Mesenchymal stem cell (in vitro differentiated cells and primary cell): ENCODE results near the gene MANEAL.

Experiments
- DNase-seq: peaks from one replicate; pipeline ENCODE4 v3.0.0-alpha.2; 2013
- H2AFZ ChIP-seq: one replicate; pipeline ENCODE4 v1.6.1; 2013; ENCODE audit warnings: low read depth, mild to moderate bottlenecking, control low read depth, inconsistent platforms, low read length, moderate library complexity
- H2AK5ac ChIP-seq: 2 replicates; pipeline ENCODE4 v1.6.1; 2013; ENCODE audit warnings: low read length, moderate library complexity, mild to moderate bottlenecking, inconsistent platforms; ENCODE audit not compliant: severe bottlenecking
- H2BK120ac ChIP-seq: one replicate; pipeline ENCODE4 v1.6.1; 2013; ENCODE audit warnings: low read depth, mild to moderate bottlenecking, inconsistent platforms, low read length, moderate library complexity
- H2BK12ac ChIP-seq, 2 experiments: one replicate each; pipeline ENCODE4 v1.6.1; 2013; ENCODE audit warnings: inconsistent platforms in 2 of 2, low read length in 2 of 2, mild to moderate bottlenecking in 2 of 2, moderate library complexity in 2 of 2, control low read depth in 1 of 2
- H2BK15ac ChIP-seq: one replicate; pipeline ENCODE4 v1.6.1; 2013; ENCODE audit warnings: mild to moderate bottlenecking, low read depth, inconsistent platforms; ENCODE audit not compliant: poor library complexity, severe bottlenecking
- H2BK5ac ChIP-seq: 2 replicates; pipeline ENCODE4 v1.6.1; 2013; ENCODE audit warnings: low read depth, mild to moderate bottlenecking, low read length, control low read depth, inconsistent platforms; ENCODE audit not compliant: poor library complexity, severe bottlenecking
- H3K14ac ChIP-seq, 2 experiments: one replicate each; pipeline ENCODE4 v1.6.1; 2013; ENCODE audit warnings: inconsistent platforms in 2 of 2, low read length in 2 of 2, control low read depth in 1 of 2, mild to moderate bottlenecking in 1 of 2, moderate library complexity in 1 of 2
- H3K18ac ChIP-seq, 2 experiments: one replicate each; pipeline ENCODE4 v1.6.1; 2013; ENCODE audit warnings: inconsistent platforms in 2 of 2, low read length in 2 of 2, control low read depth in 1 of 2, low read depth in 1 of 2, mild to moderate bottlenecking in 1 of 2
- H3K23ac ChIP-seq, 2 experiments: one replicate each; pipeline ENCODE4 v1.6.1; 2013; ENCODE audit warnings: inconsistent platforms in 2 of 2, low read length in 2 of 2, mild to moderate bottlenecking in 2 of 2, moderate library complexity in 2 of 2, control low read depth in 1 of 2
- H3K27ac ChIP-seq: 2 replicates; pipeline ENCODE4 v1.5.1; 2013; ENCODE audit warnings: mild to moderate bottlenecking, moderate library complexity, low read length, control low read depth, inconsistent platforms; ENCODE audit not compliant: poor library complexity, severe bottlenecking
- H3K27me3 ChIP-seq, 2 experiments: 2 replicates each; pipeline versions ENCODE4 v1.6.1 to v1.7.0; 2013; ENCODE audit warnings: low read length in 2 of 2, mild to moderate bottlenecking in 2 of 2, moderate library complexity in 2 of 2, control low read depth in 1 of 2, inconsistent platforms in 1 of 2; ENCODE audit not compliant: control insufficient read depth in 1 of 2, insufficient read depth in 1 of 2
- H3K36me3 ChIP-seq, 2 experiments: 2 replicates each; pipeline versions ENCODE4 v1.6.1 to v1.7.0; 2013; ENCODE audit warnings: low read length in 2 of 2, control low read depth in 1 of 2, inconsistent platforms in 1 of 2, low read depth in 1 of 2, mild to moderate bottlenecking in 1 of 2; ENCODE audit not compliant: insufficient read depth in 2 of 2, control insufficient read depth in 1 of 2
- H3K4ac ChIP-seq, 2 experiments: one replicate each; pipeline ENCODE4 v1.6.1; 2013; ENCODE audit warnings: inconsistent platforms in 2 of 2, low read length in 2 of 2, mild to moderate bottlenecking in 2 of 2, moderate library complexity in 2 of 2, control low read depth in 1 of 2, low read depth in 1 of 2
- H3K4me1 ChIP-seq: 2 replicates; pipeline ENCODE4 v1.6.1; 2013; ENCODE audit warnings: low read depth, low read length, control low read depth; ENCODE audit not compliant: control insufficient read depth, insufficient read depth
- H3K4me2 ChIP-seq: 2 replicates; pipeline ENCODE4 v1.6.1; 2013; ENCODE audit warnings: low read length, mild to moderate bottlenecking, inconsistent platforms; ENCODE audit not compliant: poor library complexity, severe bottlenecking
- H3K4me3 ChIP-seq, 2 experiments: 2 replicates each; pipeline versions ENCODE4 v1.5.1 to v1.7.0; 2013; ENCODE audit warnings: low read length in 2 of 2, mild to moderate bottlenecking in 2 of 2, control low read depth in 1 of 2, low read depth in 1 of 2; ENCODE audit not compliant: insufficient read depth in 1 of 2
- H3K79me1 ChIP-seq: replicated peaks from 2 replicates; pipeline ENCODE4 v1.6.1; 2013; ENCODE audit warnings: mild to moderate bottlenecking, control low read depth, low read length, inconsistent platforms; ENCODE audit not compliant: poor library complexity, severe bottlenecking
- H3K9ac ChIP-seq: 2 replicates; pipeline ENCODE4 v1.7.0; 2013; ENCODE audit warnings: mild to moderate bottlenecking, low read length, moderate library complexity
- H3K9me3 ChIP-seq: 2 replicates; pipeline ENCODE4 v1.7.0; 2013; ENCODE audit warnings: mild to moderate bottlenecking, low read length; ENCODE audit not compliant: control insufficient read depth
- H4K8ac ChIP-seq: one replicate; pipeline ENCODE4 v1.6.1; 2013; ENCODE audit warnings: inconsistent platforms, mild to moderate bottlenecking, low read length, moderate library complexity
- H4K91ac ChIP-seq: one replicate; pipeline ENCODE4 v1.6.1; 2013; ENCODE audit warnings: mild to moderate bottlenecking, low read length, inconsistent platforms
- WGBS: methylation state at CpG from one replicate; pipeline ENCODE4 v1.1.7; 2013; ENCODE audit warnings: mixed read lengths; 5-methylcytosine and 5-hydroxymethylcytosine counted together

Gene MANEAL

DNA sequence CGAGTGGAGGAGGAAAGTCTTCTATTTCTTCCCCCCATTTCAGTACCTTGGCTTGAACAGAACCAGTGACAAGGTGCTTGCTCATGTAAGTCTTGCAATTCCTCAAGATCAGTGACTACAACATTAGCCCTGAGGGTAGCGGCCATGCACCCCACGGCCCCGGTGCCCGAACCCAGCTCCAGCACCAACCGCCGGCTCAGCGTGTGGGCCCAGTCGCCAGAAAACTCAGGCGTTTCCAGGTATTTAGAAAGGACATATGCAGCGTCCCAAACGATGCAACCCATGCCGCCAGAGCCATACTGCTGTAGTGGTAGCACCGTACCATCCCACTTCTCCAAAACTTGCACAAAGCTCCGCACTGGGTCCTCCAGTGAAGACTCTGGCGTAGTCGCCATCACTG is 11.2 kb upstream of the MANEAL start:
- H3K4ac ChIP-seq, result no peak overlapping the region
- H3K36me3 ChIP-seq, result no peaks in the 10 kb centered on the region
- H3K14ac ChIP-seq, result no peak overlapping the region
- no peak overlapping the region for H2AK5ac ChIP-seq
- H3K4me1 ChIP-seq, result no peaks in the 10 kb centered on the region
- no peak overlapping the region for H4K91ac ChIP-seq
- H3K9ac ChIP-seq, result no peak overlapping the region
- no peak overlapping the region for H4K8ac ChIP-seq
- 77% methylated on average over 14 of the region's 17 CpGs for WGBS
- no peak overlapping the region for H2BK12ac ChIP-seq
- H3K9me3 ChIP-seq, result no peaks in the 10 kb centered on the region
- no peak overlapping the region for H3K18ac ChIP-seq
- H2BK120ac ChIP-seq, result no peak overlapping the region
- no peaks in the 10 kb centered on the region for H3K79me1 ChIP-seq
- peaks cover 11 to 32% of the 10 kb centered on the region in 2 experiments for H3K27me3 ChIP-seq
- no peak overlapping the region for H3K4me3 ChIP-seq
- H3K27ac ChIP-seq, result no peak overlapping the region
- H2BK5ac ChIP-seq, result no peak overlapping the region
- H3K4me2 ChIP-seq, result no peak overlapping the region
- H3K23ac ChIP-seq, result no peak overlapping the region
- no peak for DNase-seq
- H2BK15ac ChIP-seq, result no peak overlapping the region
- no peak overlapping the region for H2AFZ ChIP-seq

DNA sequence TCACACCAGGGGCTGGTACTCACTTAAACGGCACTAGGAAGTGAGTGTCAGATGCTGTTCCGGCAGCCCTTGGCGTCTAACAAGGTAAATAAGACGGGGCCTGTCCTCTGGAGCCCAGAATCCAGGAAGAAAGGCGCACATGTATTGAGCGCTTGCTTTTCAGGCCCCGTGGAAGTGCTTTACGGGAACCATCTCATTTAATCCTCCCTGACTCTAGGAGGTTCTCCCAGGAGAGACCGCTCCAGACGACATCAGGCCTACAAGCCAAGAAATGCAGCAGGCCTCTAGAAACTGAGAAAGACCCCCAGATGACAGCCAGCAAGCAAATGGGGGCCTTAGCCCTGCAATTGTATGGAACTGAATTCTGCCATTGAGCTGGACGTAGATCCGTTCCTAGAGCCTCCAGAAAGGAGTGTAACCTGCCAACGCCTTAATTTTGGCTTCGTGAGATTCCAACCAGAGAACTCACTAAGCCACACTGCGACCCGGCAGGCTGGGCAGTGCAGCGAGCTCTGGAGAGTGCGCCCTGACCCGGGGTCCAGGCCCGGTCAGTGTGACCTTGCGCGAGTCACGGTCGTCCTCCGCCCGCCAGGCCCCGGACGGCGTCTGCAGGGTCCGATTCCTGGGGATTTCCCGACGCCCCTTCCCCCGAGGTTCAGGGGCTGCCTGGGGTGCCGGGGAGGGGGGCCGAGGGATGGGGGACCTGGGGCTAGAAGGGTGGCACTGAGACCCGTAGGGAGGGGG is 532 bp upstream of the MANEAL start:
- WGBS, result 39% methylated on average over 33 of the region's 36 CpGs
- Histone ChIP-seq H2BK12ac (no peak overlapping the region), H2BK5ac (no peak overlapping the region), H3K4me1 (peaks cover 22% of the 10 kb centered on the region), H3K23ac (no peak overlapping the region), H3K36me3 (no peaks in the 10 kb centered on the region), H3K27me3 (peaks cover 55 to 59% of the 10 kb centered on the region in 2 experiments), H3K18ac (no peak overlapping the region), H4K91ac (no peak overlapping the region), H3K9ac (no peak overlapping the region), H4K8ac (no peak overlapping the region), H3K27ac (no peak overlapping the region), H2AK5ac (no peak overlapping the region), H3K4me3 (no peak overlapping the region), H2BK15ac (no peak overlapping the region), H3K79me1 (no peaks in the 10 kb centered on the region), H2BK120ac (no peak overlapping the region), H3K9me3 (no peaks in the 10 kb centered on the region), H2AFZ (no peak overlapping the region), H3K4me2 (no peak overlapping the region), H3K14ac (no peak overlapping the region), H3K4ac (no peak overlapping the region)
- DNase-seq, result no peak

GRCh38 chr1:37794372-37795339 is 1.0 kb downstream of the MANEAL start:
- peak overlapping the region; percentile 41 for H3K4me2 ChIP-seq
- H2BK5ac ChIP-seq, result no peak overlapping the region
- peak overlapping the region in 1 of 2 experiments; percentile 71 for H3K4me3 ChIP-seq
- no peak overlapping the region for H3K14ac ChIP-seq
- H2AK5ac ChIP-seq, result no peak overlapping the region
- H3K9me3 ChIP-seq, result no peaks in the 10 kb centered on the region
- no peak overlapping the region for H2BK120ac ChIP-seq
- H3K36me3 ChIP-seq, result peaks cover 0 to 7% of the 10 kb centered on the region in 2 experiments
- H3K23ac ChIP-seq, result peak overlapping the region in 1 of 2 experiments; percentile 85
- no peak overlapping the region for H3K18ac ChIP-seq
- no peak for DNase-seq
- H3K4me1 ChIP-seq, result peaks cover 22% of the 10 kb centered on the region
- H3K79me1 ChIP-seq, result no peaks in the 10 kb centered on the region
- H3K4ac ChIP-seq, result no peak overlapping the region
- H3K9ac ChIP-seq, result no peak overlapping the region
- H3K27me3 ChIP-seq, result peaks cover 43 to 57% of the 10 kb centered on the region in 2 experiments
- 15% methylated on average over 52 of the region's 59 CpGs for whole genome bisulfite sequencing
- no peak overlapping the region for H3K27ac ChIP-seq
- H2BK15ac ChIP-seq, result no peak overlapping the region
- H2BK12ac ChIP-seq, result no peak overlapping the region
- H4K8ac ChIP-seq, result no peak overlapping the region
- no peak overlapping the region for H2AFZ ChIP-seq
- H4K91ac ChIP-seq, result no peak overlapping the region
